ENCODE data around the gene ZNF740. TPM values are rescaled to one million over a fixed set of nuclear protein-coding genes. Genes with fewer than 3 reads are reported as not detected.

Gene ZNF740
- total RNA-seq, 2 experiments from 2014 or later = 31.6 to 58.2 TPM

DNA sequence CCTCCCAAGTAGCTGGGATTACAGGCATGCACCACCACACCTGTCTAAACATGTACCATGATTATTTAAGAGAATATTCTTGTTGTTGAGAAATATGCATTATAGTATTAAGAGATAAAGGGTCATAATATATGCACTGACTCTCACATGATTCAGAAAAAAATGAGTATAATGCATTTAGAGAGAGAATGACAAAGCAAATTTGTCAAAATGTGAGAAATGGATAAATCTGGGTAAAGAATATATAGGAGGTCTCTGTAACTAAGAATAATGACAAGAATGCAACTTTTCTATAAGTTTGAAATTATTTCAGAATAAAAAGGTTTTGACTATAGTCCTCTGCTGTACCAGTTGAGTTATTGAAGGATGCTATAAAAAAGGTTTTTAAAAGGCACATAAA lies 28.1 kb upstream of the ZNF740 start:
- no peak for TF ChIP-seq EZH2phosphoT487 (IDR thresholded peaks at IDR 0.05; ENCODE audit: borderline replicate concordance, low read depth, low read length)
- no peak for TF ChIP-seq CTCF (conservative IDR thresholded peaks at IDR 0.05; ENCODE audit: low read length)
- intact Hi-C loops (cut with micrococcal nuclease; ENCODE audit: unreplicated experiment) = no loop called here
- Histone ChIP-seq H3K4me3 (ENCODE audit: low read depth, low read length, poor library complexity, severe bottlenecking) (no peak overlapping the region), H3K4me2 (ENCODE audit: low read length) (no peak overlapping the region), H4K20me1 (ENCODE audit: insufficient read depth, low read length) (no peaks in the 10 kb centered on the region), H3K4me1 (ENCODE audit: insufficient read depth, low read length, poor library complexity, severe bottlenecking) (no peaks in the 10 kb centered on the region), H3K9me3 (ENCODE audit: low read length) (no peaks in the 10 kb centered on the region), H3K9me2 (ENCODE audit: insufficient read depth, low read length) (no peaks in the 10 kb centered on the region), H2AFZ (ENCODE audit: low read length) (no peak overlapping the region), H3K79me2 (ENCODE audit: insufficient read depth, low read depth, low read length) (no peaks in the 10 kb centered on the region), H3K27ac (ENCODE audit: low read depth, low read length, poor library complexity, severe bottlenecking) (no peak overlapping the region), H3K36me3 (ENCODE audit: insufficient read depth, low read length) (no peaks in the 10 kb centered on the region)
- ChIA-PET CTCF (ENCODE audit: unreplicated experiment) (interaction anchor here (0.6 kb wide), 1 partner anchor 193 kb away, joined by 4 read pairs; no protein-coding TSS in a partner anchor), POLR2A (interaction anchor here (1.6 kb wide), 1 partner anchor 28 kb away, joined by 3 read pairs; the partner anchor contains the start of genes CSAD and ZNF740)
- no peak for DNase-seq (ENCODE audit: low spot score)
- no TSS peak for BruUV-seq (replicated peaks)

DNA sequence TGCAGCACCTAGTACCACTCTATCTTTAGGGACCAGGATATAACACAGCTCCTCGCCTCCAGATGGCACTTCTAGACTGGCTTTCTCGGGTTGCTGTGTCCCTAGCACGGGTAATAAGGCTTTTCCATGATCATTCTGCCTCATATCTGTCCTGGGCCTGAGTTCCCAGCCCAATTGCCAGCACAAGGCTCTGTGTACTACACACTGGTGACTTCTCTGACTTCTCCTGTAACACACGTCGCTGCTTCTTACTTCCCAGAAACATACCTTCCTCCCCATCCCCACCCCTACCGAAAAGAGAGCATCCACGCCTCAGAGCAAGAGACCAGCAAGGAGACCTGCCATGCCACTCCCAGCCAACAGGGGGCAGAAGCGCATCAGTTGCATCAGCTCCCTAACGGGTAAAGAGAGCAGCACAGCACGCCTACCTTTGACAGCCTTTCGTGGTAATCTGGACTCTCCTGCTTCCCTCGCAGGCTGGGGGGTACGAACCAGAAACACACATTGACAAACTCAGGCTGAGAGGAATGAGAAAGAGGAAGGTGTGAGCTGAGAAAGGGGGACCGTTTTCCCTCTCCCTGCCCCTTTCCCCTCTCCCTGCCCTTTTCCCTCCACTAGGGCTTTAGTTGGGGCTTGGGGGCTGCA lies 21.2 kb upstream of the ZNF740 start:
- intact Hi-C loops (cut with micrococcal nuclease; ENCODE audit: unreplicated experiment) = loop anchor here (1.0 to 2.0 kb wide), 8 partner anchors 21 to 186 kb away; partner anchors contain the start of genes AAAS, CSAD, ESPL1 and ZNF740
- Histone ChIP-seq H3K9me3 (ENCODE audit: low read length) (no peaks in the 10 kb centered on the region), H3K36me3 (ENCODE audit: insufficient read depth, low read length) (no peaks in the 10 kb centered on the region), H3K79me2 (ENCODE audit: insufficient read depth, low read depth, low read length) (no peaks in the 10 kb centered on the region), H3K4me3 (ENCODE audit: low read depth, low read length, poor library complexity, severe bottlenecking) (peak overlapping the region; percentile 41), H3K4me1 (ENCODE audit: insufficient read depth, low read length, poor library complexity, severe bottlenecking) (peaks cover 11% of the 10 kb centered on the region), H2AFZ (ENCODE audit: low read length) (peak overlapping the region; percentile 71), H3K9me2 (ENCODE audit: insufficient read depth, low read length) (no peaks in the 10 kb centered on the region), H3K4me2 (ENCODE audit: low read length) (peak overlapping the region; percentile 58), H3K27ac (ENCODE audit: low read depth, low read length, poor library complexity, severe bottlenecking) (no peak overlapping the region), H4K20me1 (ENCODE audit: insufficient read depth, low read length) (no peaks in the 10 kb centered on the region)
- CTCF ChIA-PET (ENCODE audit: unreplicated experiment) = interaction anchor here (0.8 to 2.4 kb wide), 9 partner anchors 28 to 162 kb away, joined by 3 to 14 read pairs (median 4); partner anchors contain the start of genes AAAS and ESPL1
- POLR2A ChIA-PET = interaction anchor here (0.7 to 3.4 kb wide), 9 partner anchors 20 to 186 kb away, joined by 3 to 13 read pairs (median 4); partner anchors contain the start of genes AAAS and ESPL1
- BruUV-seq (replicated peaks) = no TSS peak
- DNase-seq (ENCODE audit: low spot score) = peak; percentile 92
- TF ChIP-seq EZH2phosphoT487 (IDR thresholded peaks at IDR 0.05; ENCODE audit: borderline replicate concordance, low read depth, low read length) (no peak), CTCF (conservative IDR thresholded peaks at IDR 0.05; ENCODE audit: low read length) (peak; percentile 99)

All from OCI-LY7 (cell line).